ENCODE measurements around the gene RAB19.
"Not testable (repeated sequence)": the region's sequence is repeated elsewhere in the genome, so short reads cannot be mapped to it uniquely, and the experiment has no call there.

RAB19 gene

GRCh38 chr7:140404565-140405065 is 757 bp downstream of the RAB19 start:
- TF ChIP-seq TAF1 (IDR thresholded peaks at IDR 0.05; ENCODE audit: borderline replicate concordance, low read depth, low read length) (no peak), POLR2A (IDR thresholded peaks at IDR 0.05; ENCODE audit: low read depth, low read length) (no peak), POLR2AphosphoS5 (IDR thresholded peaks at IDR 0.05; ENCODE audit: low read depth, low read length) (no peak)
- FAIRE-seq = no peak
- no peak for DNase-seq (ENCODE audit: insufficient read length)

GRCh38 chr7:140415361-140415760 is 11.5 kb downstream of the RAB19 start:
- TF ChIP-seq TAF1 (IDR thresholded peaks at IDR 0.05; ENCODE audit: borderline replicate concordance, low read depth, low read length) (no peak), POLR2A (IDR thresholded peaks at IDR 0.05; ENCODE audit: low read depth, low read length) (no peak), POLR2AphosphoS5 (IDR thresholded peaks at IDR 0.05; ENCODE audit: low read depth, low read length) (no peak)
- DNase-seq (ENCODE audit: insufficient read length) (no peak), FAIRE-seq (no peak)

GRCh38 chr7:140415816-140416215 is 12.0 kb downstream of the RAB19 start:
- not testable (repeated sequence) for DNase-seq (ENCODE audit: insufficient read length); FAIRE-seq

GRCh38 chr7:140416560-140416959 is 12.7 kb downstream of the RAB19 start:
- FAIRE-seq (no peak), DNase-seq (ENCODE audit: insufficient read length) (no peak)
- TF ChIP-seq POLR2AphosphoS5 (IDR thresholded peaks at IDR 0.05; ENCODE audit: low read depth, low read length) (no peak), POLR2A (IDR thresholded peaks at IDR 0.05; ENCODE audit: low read depth, low read length) (no peak), TAF1 (IDR thresholded peaks at IDR 0.05; ENCODE audit: borderline replicate concordance, low read depth, low read length) (no peak)

- TF ChIP-seq POLR2AphosphoS5 (IDR thresholded peaks at IDR 0.05; ENCODE audit: low read depth, low read length) = no peak
- no peak for TF ChIP-seq POLR2A (IDR thresholded peaks at IDR 0.05; ENCODE audit: low read depth, low read length)
- no peak for TF ChIP-seq TAF1 (IDR thresholded peaks at IDR 0.05; ENCODE audit: borderline replicate concordance, low read depth, low read length)
- FAIRE-seq (no peak), DNase-seq (ENCODE audit: insufficient read length) (no peak)
Measured at GRCh38 chr7:140417456-140418155, 13.7 kb downstream of the RAB19 start.

GRCh38 chr7:140418156-140418472 is 14.3 kb downstream of the RAB19 start:
- DNase-seq (ENCODE audit: insufficient read length); FAIRE-seq: not testable (repeated sequence)

GRCh38 chr7:140418653-140419052 is 14.8 kb downstream of the RAB19 start:
- FAIRE-seq (no peak), DNase-seq (ENCODE audit: insufficient read length) (no peak)
- TF ChIP-seq POLR2A (IDR thresholded peaks at IDR 0.05; ENCODE audit: low read depth, low read length) (no peak), POLR2AphosphoS5 (IDR thresholded peaks at IDR 0.05; ENCODE audit: low read depth, low read length) (no peak), TAF1 (IDR thresholded peaks at IDR 0.05; ENCODE audit: borderline replicate concordance, low read depth, low read length) (no peak)

- TF ChIP-seq POLR2AphosphoS5 (IDR thresholded peaks at IDR 0.05; ENCODE audit: low read depth, low read length) = no peak
- TF ChIP-seq TAF1 (IDR thresholded peaks at IDR 0.05; ENCODE audit: borderline replicate concordance, low read depth, low read length) = no peak
- TF ChIP-seq POLR2A (IDR thresholded peaks at IDR 0.05; ENCODE audit: low read depth, low read length) = no peak
- DNase-seq (ENCODE audit: insufficient read length) (no peak), FAIRE-seq (no peak)
Measured at GRCh38 chr7:140421521-140421920, 17.7 kb downstream of the RAB19 start.

- DNase-seq (ENCODE audit: insufficient read length) (no peak), FAIRE-seq (no peak)
- no peak for TF ChIP-seq POLR2A (IDR thresholded peaks at IDR 0.05; ENCODE audit: low read depth, low read length)
- TF ChIP-seq TAF1 (IDR thresholded peaks at IDR 0.05; ENCODE audit: borderline replicate concordance, low read depth, low read length) = no peak
- no peak for TF ChIP-seq POLR2AphosphoS5 (IDR thresholded peaks at IDR 0.05; ENCODE audit: low read depth, low read length)
Measured at GRCh38 chr7:140423501-140423900, 19.6 kb downstream of the RAB19 start.

GRCh38 chr7:140425718-140426117 is 21.9 kb downstream of the RAB19 start:
- TF ChIP-seq POLR2AphosphoS5 (IDR thresholded peaks at IDR 0.05; ENCODE audit: low read depth, low read length) (no peak), TAF1 (IDR thresholded peaks at IDR 0.05; ENCODE audit: borderline replicate concordance, low read depth, low read length) (no peak), POLR2A (IDR thresholded peaks at IDR 0.05; ENCODE audit: low read depth, low read length) (no peak)
- DNase-seq (ENCODE audit: insufficient read length) = no peak
- no peak for FAIRE-seq

GRCh38 chr7:140426130-140426529 is 22.3 kb downstream of the RAB19 start:
- DNase-seq (ENCODE audit: insufficient read length) (no peak), FAIRE-seq (no peak)
- TF ChIP-seq POLR2AphosphoS5 (IDR thresholded peaks at IDR 0.05; ENCODE audit: low read depth, low read length) = no peak
- no peak for TF ChIP-seq TAF1 (IDR thresholded peaks at IDR 0.05; ENCODE audit: borderline replicate concordance, low read depth, low read length)
- no peak for TF ChIP-seq POLR2A (IDR thresholded peaks at IDR 0.05; ENCODE audit: low read depth, low read length)

GRCh38 chr7:140433396-140433795 is 29.5 kb downstream of the RAB19 start:
- DNase-seq (ENCODE audit: insufficient read length) = no peak
- no peak for TF ChIP-seq POLR2A (IDR thresholded peaks at IDR 0.05; ENCODE audit: low read depth, low read length)
- TF ChIP-seq POLR2AphosphoS5 (IDR thresholded peaks at IDR 0.05; ENCODE audit: low read depth, low read length) = no peak
- no peak for TF ChIP-seq TAF1 (IDR thresholded peaks at IDR 0.05; ENCODE audit: borderline replicate concordance, low read depth, low read length)
- FAIRE-seq = no peak
